ENCODE results near the gene NTN5.

The NTN5 gene

GRCh38 chr19:48645620-48646000 lies 27.2 kb downstream of the NTN5 start:
- no peaks in the 10 kb centered on the region for H3K9me2 ChIP-seq (ENCODE audit: low read depth, low read length)
- H3K79me2 ChIP-seq (ENCODE audit: insufficient read depth, low read length) = no peaks in the 10 kb centered on the region
- H3K4me3 ChIP-seq (ENCODE audit: low read depth, low read length, poor library complexity, severe bottlenecking) = peak overlapping the region; percentile 41
- H3K27ac ChIP-seq (ENCODE audit: low read depth, low read length, poor library complexity, severe bottlenecking) = no peak overlapping the region
- H3K9me3 ChIP-seq (ENCODE audit: low read length) = no peaks in the 10 kb centered on the region
- TF ChIP-seq CTCF (IDR thresholded peaks at IDR 0.05; ENCODE audit: low read length) = no peak
- no peak for TF ChIP-seq EZH2 (IDR thresholded peaks at IDR 0.05; ENCODE audit: borderline replicate concordance, low read length)
- peaks cover 29% of the 10 kb centered on the region for H3K4me1 ChIP-seq (ENCODE audit: insufficient read depth, low read length, severe bottlenecking)
- H2AFZ ChIP-seq (ENCODE audit: low read length) = no peak overlapping the region
- H3K36me3 ChIP-seq (ENCODE audit: insufficient read depth, low read length) = no peaks in the 10 kb centered on the region
- H3F3A ChIP-seq (ENCODE audit: insufficient read depth, low read length) = no peaks in the 10 kb centered on the region
- no peak overlapping the region; the same call in 1 of the 2 replicates for H3K9ac ChIP-seq (ENCODE audit: low read length)
- H3K27me3 ChIP-seq (ENCODE audit: insufficient read depth, low read length) = no peaks in the 10 kb centered on the region
- H4K20me1 ChIP-seq (ENCODE audit: insufficient read depth, low read length) = no peaks in the 10 kb centered on the region
- peak overlapping the region; percentile 75; the same call in 1 of the 2 replicates for H3K4me2 ChIP-seq (ENCODE audit: low read length)

- Histone ChIP-seq H3K4me1 (ENCODE audit: insufficient read depth, low read length, severe bottlenecking) (peaks cover 25% of the 10 kb centered on the region), H3K9ac (ENCODE audit: low read length) (no peak overlapping the region), H3F3A (ENCODE audit: insufficient read depth, low read length) (no peaks in the 10 kb centered on the region), H2AFZ (ENCODE audit: low read length) (no peak overlapping the region), H4K20me1 (ENCODE audit: insufficient read depth, low read length) (no peaks in the 10 kb centered on the region), H3K9me3 (ENCODE audit: low read length) (no peaks in the 10 kb centered on the region), H3K27me3 (ENCODE audit: insufficient read depth, low read length) (no peaks in the 10 kb centered on the region), H3K79me2 (ENCODE audit: insufficient read depth, low read length) (no peaks in the 10 kb centered on the region), H3K4me2 (ENCODE audit: low read length) (no peak overlapping the region), H3K9me2 (ENCODE audit: low read depth, low read length) (no peaks in the 10 kb centered on the region), H3K27ac (ENCODE audit: low read depth, low read length, poor library complexity, severe bottlenecking) (no peak overlapping the region), H3K4me3 (ENCODE audit: low read depth, low read length, poor library complexity, severe bottlenecking) (no peak overlapping the region), H3K36me3 (ENCODE audit: insufficient read depth, low read length) (no peaks in the 10 kb centered on the region)
- TF ChIP-seq CTCF (IDR thresholded peaks at IDR 0.05; ENCODE audit: low read length) = no peak
- no peak for TF ChIP-seq EZH2 (IDR thresholded peaks at IDR 0.05; ENCODE audit: borderline replicate concordance, low read length)
Measured at GRCh38 chr19:48644839-48645619, 27.8 kb downstream of the NTN5 start.

GRCh38 chr19:48644355-48644754 lies 28.5 kb downstream of the NTN5 start:
- no peak overlapping the region for H3K27ac ChIP-seq (ENCODE audit: low read depth, low read length, poor library complexity, severe bottlenecking)
- H3K27me3 ChIP-seq (ENCODE audit: insufficient read depth, low read length) = no peaks in the 10 kb centered on the region
- TF ChIP-seq EZH2 (IDR thresholded peaks at IDR 0.05; ENCODE audit: borderline replicate concordance, low read length) (no peak), CTCF (IDR thresholded peaks at IDR 0.05; ENCODE audit: low read length) (no peak)
- no peaks in the 10 kb centered on the region for H3K9me3 ChIP-seq (ENCODE audit: low read length)
- H2AFZ ChIP-seq (ENCODE audit: low read length) = no peak overlapping the region
- no peak overlapping the region for H3K4me2 ChIP-seq (ENCODE audit: low read length)
- H3K36me3 ChIP-seq (ENCODE audit: insufficient read depth, low read length) = no peaks in the 10 kb centered on the region
- H3K9ac ChIP-seq (ENCODE audit: low read length) = no peak overlapping the region
- peaks cover 20% of the 10 kb centered on the region for H3K4me1 ChIP-seq (ENCODE audit: insufficient read depth, low read length, severe bottlenecking)
- no peaks in the 10 kb centered on the region for H3F3A ChIP-seq (ENCODE audit: insufficient read depth, low read length)
- H3K79me2 ChIP-seq (ENCODE audit: insufficient read depth, low read length) = no peaks in the 10 kb centered on the region
- H4K20me1 ChIP-seq (ENCODE audit: insufficient read depth, low read length) = no peaks in the 10 kb centered on the region
- H3K9me2 ChIP-seq (ENCODE audit: low read depth, low read length) = no peaks in the 10 kb centered on the region
- no peak overlapping the region for H3K4me3 ChIP-seq (ENCODE audit: low read depth, low read length, poor library complexity, severe bottlenecking)
